GM18511 (cell line): ENCODE data around the gene CD300LG.
"Not testable (repeated sequence)": the region's sequence is repeated elsewhere in the genome, so short reads cannot be mapped to it uniquely, and the experiment has no call there.

Source experiments
- ATAC-seq: cut with Tn5 transposase; IDR thresholded peaks from one replicate; pipeline ENCODE4 v1.9.1; 2021; ENCODE audit warnings: mild to moderate bottlenecking, moderate library complexity; ENCODE audit not compliant: unreplicated experiment

CD300LG gene

GRCh38 chr17:43877451-43878155 lies 30.6 kb downstream of the CD300LG start:
- ATAC-seq, result no peak

DNA sequence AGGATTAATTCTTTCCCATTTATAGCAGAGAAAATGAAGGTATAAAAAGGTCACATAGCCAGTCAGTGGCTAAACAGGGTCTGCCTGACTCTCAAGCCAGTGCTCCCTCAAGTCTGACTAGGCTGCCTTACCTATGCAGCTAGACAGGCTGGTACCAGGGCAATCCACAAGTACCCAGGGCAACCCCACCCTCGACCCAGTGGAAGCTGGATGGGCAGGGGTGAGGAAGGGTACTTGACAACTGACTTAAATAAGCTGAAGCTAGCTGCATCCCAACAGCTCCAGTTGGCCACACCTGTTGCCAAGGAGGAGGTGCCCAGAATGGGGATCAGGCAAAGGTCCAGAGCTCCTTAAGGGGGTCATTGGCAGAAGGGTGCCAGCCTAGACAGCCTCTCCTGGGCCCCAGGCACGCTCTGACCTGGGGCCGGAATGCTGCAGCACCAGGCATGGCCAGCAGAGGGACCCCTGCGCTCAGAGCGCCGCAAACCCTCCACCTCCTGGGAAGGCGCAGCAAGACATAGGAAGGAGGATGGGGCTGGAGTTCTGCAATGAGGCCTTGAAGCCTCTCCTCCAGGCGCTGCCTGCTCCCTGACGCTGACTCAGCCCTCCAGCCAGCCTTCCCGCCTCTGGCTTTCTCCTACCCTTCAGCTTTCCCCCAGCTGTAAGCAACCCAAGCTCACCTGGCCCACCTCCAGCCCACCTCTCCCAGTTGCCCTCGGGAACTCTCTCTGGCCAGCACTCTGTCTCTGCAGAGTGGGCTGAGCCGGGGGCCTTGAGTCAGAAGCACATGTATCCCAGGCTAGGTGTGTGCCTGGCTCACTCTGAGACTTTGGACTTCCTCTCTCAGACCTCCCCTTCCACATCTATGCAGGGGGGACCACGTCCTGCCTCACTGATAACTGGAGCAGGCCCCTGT lies 31.5 kb downstream of the CD300LG start:
- ATAC-seq, result no peak

GRCh38 chr17:43879723-43880419 lies 32.9 kb downstream of the CD300LG start:
- no peak for ATAC-seq

- no peak for ATAC-seq
Measured at GRCh38 chr17:43880420-43880991, 33.5 kb downstream of the CD300LG start.

GRCh38 chr17:43881181-43881580 lies 34.2 kb downstream of the CD300LG start:
- ATAC-seq, result no peak

DNA sequence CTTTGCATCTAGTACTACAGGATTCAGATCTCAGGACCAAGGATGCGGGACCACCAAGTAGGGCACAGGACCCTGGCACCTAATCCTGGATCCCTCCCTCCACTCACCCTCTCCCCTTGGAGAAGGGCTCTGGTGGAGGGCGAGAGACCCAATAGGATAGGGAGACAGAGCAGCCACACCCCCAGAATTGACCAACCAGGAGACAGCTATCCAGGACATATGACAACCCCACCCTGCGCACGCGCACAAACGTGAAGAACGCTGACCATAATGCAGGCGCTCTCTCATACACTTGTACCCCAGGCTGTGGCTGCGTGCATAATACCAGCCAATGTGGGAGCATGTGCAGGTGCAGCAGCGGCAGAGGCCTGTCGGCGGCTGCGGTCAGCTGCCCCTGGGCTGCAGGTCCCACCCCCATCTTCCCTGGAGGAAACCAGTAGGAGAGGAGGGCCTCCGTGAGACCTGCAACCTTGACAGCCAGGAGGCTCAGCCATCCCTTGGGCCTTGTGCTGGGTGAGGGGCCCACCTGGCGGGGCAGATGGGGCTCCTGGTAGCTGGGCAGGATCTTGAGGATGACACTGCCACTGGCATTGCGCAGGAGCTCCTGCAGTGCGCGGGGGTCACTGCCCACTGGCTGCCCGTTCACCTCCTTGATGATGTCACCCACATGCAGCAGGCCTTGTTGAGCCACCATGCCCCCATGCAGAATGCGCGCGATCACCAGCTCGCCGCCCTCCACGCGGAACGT lies 35.0 kb downstream of the CD300LG start:
- no peak for ATAC-seq

DNA sequence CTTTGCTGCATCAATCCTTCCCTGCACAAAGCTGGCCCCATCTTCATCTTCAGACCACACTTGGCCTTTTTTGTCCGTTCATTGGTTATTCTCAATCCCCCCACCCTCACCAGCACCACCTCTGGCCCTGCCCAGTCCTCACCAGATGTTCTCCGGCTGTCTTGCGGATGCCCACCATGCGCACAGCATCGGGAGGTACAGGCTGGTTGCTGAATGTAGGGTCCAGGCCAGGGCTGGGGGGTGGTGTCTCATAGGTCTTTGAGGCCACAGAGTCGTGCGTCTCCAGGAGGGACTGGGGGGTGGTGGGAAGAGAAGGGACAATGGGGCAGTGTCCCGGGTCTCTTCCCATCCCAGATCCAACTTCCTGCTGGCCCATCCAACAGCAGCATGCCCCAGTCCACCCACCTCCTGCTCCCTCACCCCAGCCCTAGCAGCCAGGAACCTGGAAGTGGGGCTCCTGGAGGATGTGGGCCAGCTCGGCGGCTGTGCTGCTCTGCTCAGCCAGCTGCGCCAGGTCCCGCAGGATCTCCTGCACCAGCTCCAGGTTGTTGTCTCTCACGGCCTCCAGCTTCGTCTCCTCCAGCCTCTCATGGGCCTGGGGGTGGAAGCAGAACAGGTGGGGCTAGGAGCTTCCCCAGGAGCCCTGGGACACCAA lies 35.9 kb downstream of the CD300LG start:
- no peak for ATAC-seq

DNA sequence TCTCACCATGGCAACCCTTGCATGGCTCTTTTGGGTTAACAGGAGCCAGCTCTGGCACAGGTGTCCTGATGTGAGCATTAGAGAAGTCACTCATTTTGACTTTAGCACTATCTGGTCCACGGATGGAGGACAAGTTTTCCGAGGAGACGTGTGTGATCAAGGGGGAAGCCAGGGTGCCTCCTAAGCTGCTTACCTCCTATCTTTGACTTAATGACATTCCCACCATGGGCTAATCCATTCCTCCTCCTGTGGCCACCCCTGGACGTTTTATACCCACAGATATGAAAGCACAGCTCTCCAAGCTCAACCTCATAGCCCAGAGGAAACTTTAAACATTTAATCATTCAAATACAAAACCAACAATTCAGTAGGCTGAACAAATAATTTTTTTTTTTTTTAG lies 41.6 kb downstream of the CD300LG start:
- ATAC-seq, result no peak

DNA sequence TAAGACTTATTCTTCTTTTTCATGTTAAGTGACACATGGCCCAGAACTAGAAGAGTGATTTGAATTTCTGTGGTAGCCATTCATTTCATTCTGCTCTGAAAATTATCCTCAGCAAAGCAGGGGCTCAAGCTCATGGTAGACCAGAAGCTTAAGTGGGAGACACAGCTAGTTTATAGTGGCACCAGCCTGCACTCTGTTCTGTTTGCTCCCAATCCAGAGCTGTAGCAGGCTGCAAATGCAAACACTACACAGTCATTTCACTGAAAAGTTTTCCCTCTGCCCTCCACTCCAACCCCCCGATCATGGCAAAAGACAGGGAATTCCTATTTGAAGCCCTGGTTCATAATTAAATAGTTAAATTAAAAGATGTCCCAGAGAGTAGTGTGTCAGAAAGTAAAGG lies 43.3 kb downstream of the CD300LG start:
- ATAC-seq, result no peak

DNA sequence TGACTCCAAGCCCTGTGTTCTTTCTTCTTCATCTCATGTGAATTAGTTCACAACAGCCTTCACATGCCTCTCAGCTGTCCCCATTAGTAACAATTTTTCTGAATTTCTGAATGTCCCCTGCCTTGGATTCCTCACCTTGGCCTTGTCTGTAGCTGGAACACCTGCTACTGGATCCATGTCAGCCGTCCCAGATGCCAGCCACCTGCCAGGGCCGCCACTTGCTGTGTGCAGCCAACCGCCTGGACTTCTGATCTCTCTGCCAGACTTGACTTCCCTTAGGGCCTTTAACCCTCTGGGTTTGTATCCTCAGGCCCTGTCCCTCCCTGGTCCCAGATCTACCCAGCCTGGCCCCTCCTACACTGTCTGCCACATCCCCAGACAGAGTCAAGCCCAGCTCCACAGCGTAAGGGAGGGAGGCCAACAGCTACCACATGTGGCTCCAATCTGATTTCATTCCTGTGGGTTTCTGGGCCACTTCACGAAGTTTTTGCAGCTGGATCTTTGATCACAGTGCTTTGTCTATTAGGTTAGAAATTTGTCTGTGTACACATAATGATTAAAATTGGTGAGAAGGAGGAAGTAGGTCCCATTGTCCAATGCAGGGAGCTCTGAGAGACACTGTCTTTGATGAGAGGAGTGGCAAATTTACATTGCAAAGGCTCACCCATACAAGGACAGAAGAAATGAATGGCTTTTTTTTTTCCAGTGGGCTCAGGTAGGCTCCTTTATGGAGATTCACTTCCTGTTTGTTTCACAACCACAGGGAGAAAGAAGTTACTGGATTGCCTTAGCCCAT lies 45.1 kb downstream of the CD300LG start:
- ATAC-seq, result no peak

GRCh38 chr17:43892647-43892952 lies 45.6 kb downstream of the CD300LG start:
- no peak for ATAC-seq

GRCh38 chr17:43894494-43894893 lies 47.5 kb downstream of the CD300LG start:
- ATAC-seq, result not testable (repeated sequence)

DNA sequence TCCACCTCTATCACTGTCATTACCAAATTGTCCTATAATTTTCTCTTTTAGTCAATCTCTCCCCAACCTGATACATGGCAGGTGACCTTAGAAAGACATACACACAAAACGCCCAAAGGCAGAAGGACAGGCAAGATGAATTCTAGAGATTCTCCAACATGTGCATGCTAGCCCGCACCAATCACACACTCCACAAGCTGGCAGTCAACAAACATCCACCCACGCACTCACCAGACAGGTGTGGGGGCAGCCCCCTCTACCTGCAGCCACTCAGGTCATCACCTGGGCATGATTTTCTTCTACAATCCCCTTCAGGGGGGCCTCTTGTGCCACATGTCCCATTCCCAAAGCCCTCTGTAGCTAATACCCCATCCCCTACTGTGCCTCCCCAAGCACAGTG lies 50.9 kb downstream of the CD300LG start:
- no peak for ATAC-seq

DNA sequence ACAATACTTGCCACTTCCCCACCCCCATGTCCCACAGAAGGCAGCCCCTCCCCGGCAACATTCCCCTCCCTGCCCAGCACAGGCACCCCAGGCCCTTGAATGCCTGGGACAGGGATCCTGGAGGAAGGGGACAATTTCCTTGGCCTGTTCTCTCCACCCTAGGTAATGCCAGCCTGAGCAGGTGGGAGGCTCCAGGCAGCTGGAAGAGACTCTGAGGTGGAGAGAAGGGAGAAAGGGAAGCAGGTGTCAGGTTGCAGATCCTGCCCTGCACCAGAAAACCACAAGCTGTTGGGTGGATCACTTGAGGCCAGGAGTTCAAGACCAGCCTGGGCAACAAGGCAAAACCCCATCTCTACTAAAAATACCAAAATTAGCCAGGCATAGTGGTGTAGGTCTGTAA lies 51.5 kb downstream of the CD300LG start:
- ATAC-seq, result no peak

DNA sequence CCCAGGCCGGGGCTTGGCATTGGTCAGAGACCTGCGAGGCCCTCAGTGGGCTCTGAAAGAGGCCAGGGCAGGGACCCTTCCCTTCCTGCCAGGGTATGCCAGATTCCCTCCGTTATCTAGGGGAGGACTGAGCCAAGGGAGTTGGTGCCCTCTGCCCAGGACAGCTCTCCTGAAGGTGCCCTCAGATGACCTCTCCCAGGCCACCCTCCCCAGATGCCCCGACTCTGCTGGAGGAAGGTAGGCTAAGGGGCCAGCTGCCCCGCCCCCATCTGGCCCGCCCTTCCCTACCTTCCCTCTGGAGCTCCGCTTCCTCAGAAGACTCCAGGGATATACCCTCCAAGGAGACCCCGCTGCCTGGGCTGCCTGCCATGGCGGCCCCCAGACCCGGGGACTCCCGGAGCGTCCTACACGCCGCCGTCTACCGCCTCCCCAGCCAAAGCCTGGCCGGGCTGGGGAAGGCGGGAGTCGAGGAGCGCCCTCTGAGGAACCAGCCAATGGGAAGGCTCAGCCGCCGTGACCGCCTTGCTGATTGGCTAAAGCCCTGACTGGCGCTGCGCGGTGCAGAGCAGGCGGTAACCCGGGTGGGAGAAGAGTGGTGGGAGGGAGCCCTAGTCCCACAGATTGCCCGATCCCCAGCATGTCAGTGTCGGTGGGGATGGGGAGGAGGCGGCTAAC lies 53.3 kb downstream of the CD300LG start:
- ATAC-seq, result no peak

GRCh38 chr17:43900858-43901754 lies 54.1 kb downstream of the CD300LG start:
- ATAC-seq, result no peak

- no peak for ATAC-seq
Measured at GRCh38 chr17:43901861-43902589, 55.0 kb downstream of the CD300LG start.
